ENCODE results near the gene KCNA10. TPM values are rescaled to one million over a fixed set of nuclear protein-coding genes. Genes with fewer than 3 reads are reported as not detected.
"Not testable (repeated sequence)": the region's sequence is repeated elsewhere in the genome, so short reads cannot be mapped to it uniquely, and the experiment has no call there.

The KCNA10 gene
- total RNA-seq, 1 donor from 2014 or later = not detected

- DNase-seq (ENCODE audit: low spot score) = no peak
- ATAC-seq = no peak
Observed at GRCh38 chr1:110535985-110536384, 17.0 kb upstream of the KCNA10 start.

- ATAC-seq (no peak), DNase-seq (ENCODE audit: low spot score) (no peak)
Observed at GRCh38 chr1:110533230-110533629, 14.3 kb upstream of the KCNA10 start.

GRCh38 chr1:110529011-110529410 lies 10.0 kb upstream of the KCNA10 start:
- DNase-seq (ENCODE audit: low spot score) (no peak), ATAC-seq (no peak)

- no peak for DNase-seq (ENCODE audit: low spot score)
- ATAC-seq = no peak
Observed at GRCh38 chr1:110526201-110526780, 7.3 kb upstream of the KCNA10 start.

- ATAC-seq (no peak), DNase-seq (ENCODE audit: low spot score) (no peak)
Observed at GRCh38 chr1:110525249-110525595, 6.2 kb upstream of the KCNA10 start.

GRCh38 chr1:110524311-110525248 lies 5.6 kb upstream of the KCNA10 start:
- no peak for DNase-seq (ENCODE audit: low spot score)
- ATAC-seq = peak; percentile 60

GRCh38 chr1:110523011-110523410 lies 4.0 kb upstream of the KCNA10 start:
- DNase-seq (ENCODE audit: low spot score) (no peak), ATAC-seq (no peak)

- ATAC-seq (no peak), DNase-seq (ENCODE audit: low spot score) (no peak)
Observed at GRCh38 chr1:110522560-110522959, 3.6 kb upstream of the KCNA10 start.

- no peak for DNase-seq (ENCODE audit: low spot score)
Observed at GRCh38 chr1:110520827-110521226, 1.9 kb upstream of the KCNA10 start.

GRCh38 chr1:110515891-110516290 lies 3.1 kb downstream of the KCNA10 start:
- no peak for ATAC-seq
- DNase-seq (ENCODE audit: low spot score) = no peak

More at GRCh38 chr1:110520827-110521226, 1.9 kb upstream of the KCNA10 start:
- no peak for ATAC-seq

- ATAC-seq (no peak), DNase-seq (ENCODE audit: low spot score) (no peak)
Observed at GRCh38 chr1:110515041-110515440, 3.9 kb downstream of the KCNA10 start.

GRCh38 chr1:110513511-110513910 lies 5.5 kb downstream of the KCNA10 start:
- no peak for ATAC-seq
- DNase-seq (ENCODE audit: low spot score) = no peak

GRCh38 chr1:110511436-110511835 lies 7.5 kb downstream of the KCNA10 start:
- DNase-seq (ENCODE audit: low spot score) = no peak
- ATAC-seq = no peak

- DNase-seq (ENCODE audit: low spot score); ATAC-seq: not testable (repeated sequence)
Observed at GRCh38 chr1:110510921-110511320, 8.1 kb downstream of the KCNA10 start.

- no peak for ATAC-seq
- no peak for DNase-seq (ENCODE audit: low spot score)
Observed at GRCh38 chr1:110509655-110510054, 9.3 kb downstream of the KCNA10 start.

- no peak for DNase-seq (ENCODE audit: low spot score)
- peak; percentile 47 for ATAC-seq
Observed at GRCh38 chr1:110508028-110508940, 10.7 kb downstream of the KCNA10 start.

- ATAC-seq (no peak), DNase-seq (ENCODE audit: low spot score) (no peak)
Observed at GRCh38 chr1:110506541-110506940, 12.4 kb downstream of the KCNA10 start.

GRCh38 chr1:110505596-110505995 lies 13.4 kb downstream of the KCNA10 start:
- ATAC-seq (no peak), DNase-seq (ENCODE audit: low spot score) (no peak)

GRCh38 chr1:110504226-110504625 lies 14.7 kb downstream of the KCNA10 start:
- ATAC-seq (no peak), DNase-seq (ENCODE audit: low spot score) (no peak)

- no peak for ATAC-seq
- no peak for DNase-seq (ENCODE audit: low spot score)
Observed at GRCh38 chr1:110503471-110503870, 15.5 kb downstream of the KCNA10 start.

Data from left lobe of liver (tissue), 2 donors.